Osteoblast (primary cell): Measurements from ENCODE around the gene KCNE1. TPM values are rescaled to one million over a fixed set of nuclear protein-coding genes. Genes with fewer than 3 reads are reported as not detected.
"Not testable (repeated sequence)": the region's sequence is repeated elsewhere in the genome, so short reads cannot be mapped to it uniquely, and the experiment has no call there.

Source experiments
- DNase-seq: peaks from one replicate; pipeline ENCODE4 v3.0.0; 2011; ENCODE audit warnings: low spot score, mixed read lengths; ENCODE audit not compliant: insufficient read length; ENCODE audit errors: missing footprints
- H2AFZ ChIP-seq: 2 replicates; pipeline ENCODE4 v1.6.0; 2011; ENCODE audit warnings: mild to moderate bottlenecking, low read length
- H3K27ac ChIP-seq: 2 replicates; pipeline ENCODE4 v1.5.1; 2011; ENCODE audit warnings: mild to moderate bottlenecking, low read depth, low read length, moderate library complexity
- H3K27me3 ChIP-seq: 2 replicates; pipeline ENCODE4 v1.6.0; 2012; ENCODE audit warnings: mild to moderate bottlenecking, control low read depth, inconsistent platforms, low read length, moderate library complexity; ENCODE audit not compliant: insufficient read depth
- H3K36me3 ChIP-seq: 2 replicates; pipeline ENCODE4 v1.5.1; 2011; ENCODE audit warnings: mild to moderate bottlenecking, low read length, control low read depth, moderate library complexity; ENCODE audit not compliant: insufficient read depth
- H3K4me1 ChIP-seq: 2 replicates; pipeline ENCODE4 v1.5.1; 2011; ENCODE audit warnings: mild to moderate bottlenecking, low read length, control low read depth, moderate library complexity; ENCODE audit not compliant: insufficient read depth
- H3K4me2 ChIP-seq: 2 replicates; pipeline ENCODE4 v1.6.0; 2011; ENCODE audit warnings: mild to moderate bottlenecking, low read length; ENCODE audit not compliant: insufficient read depth
- H3K4me3 ChIP-seq: fragments of 200-600 bp; sonication (generic); 3 replicates; pipeline ENCODE4 v1.5.1; 2012; ENCODE audit warnings: mild to moderate bottlenecking, low read length, inconsistent platforms; ENCODE audit not compliant: insufficient read depth
- H3K79me2 ChIP-seq: 2 replicates; pipeline ENCODE4 v1.6.0; 2012; ENCODE audit warnings: mild to moderate bottlenecking, low read length, control low read depth, inconsistent platforms; ENCODE audit not compliant: insufficient read depth
- H3K9me3 ChIP-seq: 2 replicates; pipeline ENCODE4 v1.5.1; 2011; ENCODE audit warnings: low read depth, low read length, control low read depth
- H4K20me1 ChIP-seq: 2 replicates; pipeline ENCODE4 v1.6.0; 2012; ENCODE audit warnings: mild to moderate bottlenecking, low read length, control low read depth; ENCODE audit not compliant: insufficient read depth
- total RNA-seq: library from RNA; depleted of rRNA; stranded (reverse); fragments of >200 nt; gene quantifications from 2 replicates; pipeline ENCODE4 v1.2.3, GENCODE V29; 2012
- TF ChIP-seq, protein P1 (sequence below): IDR thresholded peaks from 2 replicates; pipeline ENCODE4 v1.5.1; 2011; ENCODE audit warnings: mild to moderate bottlenecking, low read depth, low read length, moderate library complexity; ENCODE audit errors: extremely low read depth

KCNE1 gene
- total RNA-seq, 1 donor = 0.72 TPM

DNA sequence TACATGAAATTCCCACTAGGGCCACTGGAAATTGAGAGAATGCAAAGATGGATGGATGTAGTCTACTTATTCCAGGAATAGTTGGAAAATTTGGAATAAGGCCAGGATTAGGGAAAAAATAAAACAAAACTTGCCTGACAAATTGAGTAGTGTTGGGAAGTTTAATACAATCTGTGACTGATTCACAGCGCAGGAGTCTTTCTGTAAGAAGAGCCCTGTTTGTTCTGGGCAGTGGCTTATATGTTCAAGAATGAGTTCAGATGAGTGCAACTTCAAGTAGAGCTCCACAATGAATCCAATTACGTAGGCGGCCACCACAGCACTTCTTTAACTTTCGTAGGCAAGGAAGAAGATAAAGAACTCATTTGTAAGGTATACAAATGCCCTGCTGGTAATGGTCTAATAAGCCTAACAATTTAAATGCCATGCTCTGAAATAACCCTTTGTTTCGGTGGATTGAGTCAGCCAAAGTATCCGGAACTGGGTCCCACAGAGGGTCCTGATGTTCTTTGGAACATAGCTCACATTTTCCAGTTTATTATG, 47.1 kb upstream of the KCNE1 start:
- no peak for DNase-seq
- no peaks in the 10 kb centered on the region for H3K9me3 ChIP-seq
- H3K79me2 ChIP-seq = no peaks in the 10 kb centered on the region
- H3K4me1 ChIP-seq = peaks cover 3% of the 10 kb centered on the region
- H3K36me3 ChIP-seq = no peaks in the 10 kb centered on the region
- H2AFZ ChIP-seq = no peak overlapping the region
- H3K27me3 ChIP-seq = no peaks in the 10 kb centered on the region
- H3K27ac ChIP-seq = no peak overlapping the region
- H4K20me1 ChIP-seq = no peaks in the 10 kb centered on the region
- no peak overlapping the region for H3K4me2 ChIP-seq
- TF ChIP-seq, protein P1, sequence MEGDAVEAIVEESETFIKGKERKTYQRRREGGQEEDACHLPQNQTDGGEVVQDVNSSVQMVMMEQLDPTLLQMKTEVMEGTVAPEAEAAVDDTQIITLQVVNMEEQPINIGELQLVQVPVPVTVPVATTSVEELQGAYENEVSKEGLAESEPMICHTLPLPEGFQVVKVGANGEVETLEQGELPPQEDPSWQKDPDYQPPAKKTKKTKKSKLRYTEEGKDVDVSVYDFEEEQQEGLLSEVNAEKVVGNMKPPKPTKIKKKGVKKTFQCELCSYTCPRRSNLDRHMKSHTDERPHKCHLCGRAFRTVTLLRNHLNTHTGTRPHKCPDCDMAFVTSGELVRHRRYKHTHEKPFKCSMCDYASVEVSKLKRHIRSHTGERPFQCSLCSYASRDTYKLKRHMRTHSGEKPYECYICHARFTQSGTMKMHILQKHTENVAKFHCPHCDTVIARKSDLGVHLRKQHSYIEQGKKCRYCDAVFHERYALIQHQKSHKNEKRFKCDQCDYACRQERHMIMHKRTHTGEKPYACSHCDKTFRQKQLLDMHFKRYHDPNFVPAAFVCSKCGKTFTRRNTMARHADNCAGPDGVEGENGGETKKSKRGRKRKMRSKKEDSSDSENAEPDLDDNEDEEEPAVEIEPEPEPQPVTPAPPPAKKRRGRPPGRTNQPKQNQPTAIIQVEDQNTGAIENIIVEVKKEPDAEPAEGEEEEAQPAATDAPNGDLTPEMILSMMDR = no peak
- no peak overlapping the region for H3K4me3 ChIP-seq

DNA sequence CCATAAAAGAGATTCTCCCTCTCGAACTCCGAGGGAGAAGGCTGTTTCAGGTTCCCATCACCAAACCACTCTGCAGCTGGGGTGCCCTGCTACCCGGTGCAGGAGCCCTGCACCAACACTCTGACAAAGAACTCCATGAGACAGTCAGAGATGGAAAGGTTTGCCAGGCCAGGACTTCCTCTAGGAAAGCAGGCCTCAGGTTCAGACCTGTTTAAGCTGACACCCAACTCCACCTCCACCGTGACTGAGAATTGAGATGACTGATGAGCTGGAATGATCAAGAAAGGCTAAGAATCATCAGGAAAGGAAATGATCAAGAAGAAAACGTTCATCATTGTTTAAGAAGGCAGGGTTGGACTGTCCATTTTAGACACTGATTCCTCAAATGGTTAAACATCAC, 46.2 kb upstream of the KCNE1 start:
- H3K36me3 ChIP-seq = no peaks in the 10 kb centered on the region
- H2AFZ ChIP-seq = no peak overlapping the region
- no peak for DNase-seq
- no peaks in the 10 kb centered on the region for H3K27me3 ChIP-seq
- no peaks in the 10 kb centered on the region for H4K20me1 ChIP-seq
- H3K27ac ChIP-seq = no peak overlapping the region
- TF ChIP-seq, protein P1 = no peak
- no peaks in the 10 kb centered on the region for H3K9me3 ChIP-seq
- H3K79me2 ChIP-seq = no peaks in the 10 kb centered on the region
- H3K4me2 ChIP-seq = no peak overlapping the region
- H3K4me3 ChIP-seq = no peak overlapping the region
- peaks cover 10% of the 10 kb centered on the region for H3K4me1 ChIP-seq

DNA sequence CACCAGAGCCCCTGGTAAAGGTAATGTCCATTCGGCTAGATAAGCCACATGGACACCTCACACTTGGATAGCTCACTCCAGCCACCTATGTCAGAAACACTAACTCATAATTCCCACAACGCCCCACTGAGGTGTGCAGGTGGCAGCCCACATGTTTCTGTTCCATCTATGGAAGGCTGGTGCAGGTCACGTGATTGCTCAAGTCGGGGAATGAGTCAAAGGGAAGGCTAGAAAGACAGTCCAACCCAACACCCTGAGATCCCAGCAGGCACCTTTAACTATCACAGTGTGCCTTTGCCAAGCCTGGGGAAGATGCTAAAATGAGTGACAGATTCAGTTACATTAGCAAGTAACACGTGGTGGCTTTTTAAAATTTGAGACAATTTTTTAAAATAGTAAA, 45.3 kb upstream of the KCNE1 start:
- DNase-seq = no peak
- Histone ChIP-seq H3K27me3 (no peaks in the 10 kb centered on the region), H4K20me1 (no peaks in the 10 kb centered on the region), H3K79me2 (no peaks in the 10 kb centered on the region), H3K27ac (no peak overlapping the region), H3K4me1 (peaks cover 18% of the 10 kb centered on the region), H2AFZ (no peak overlapping the region), H3K36me3 (no peaks in the 10 kb centered on the region), H3K9me3 (no peaks in the 10 kb centered on the region), H3K4me2 (no peak overlapping the region), H3K4me3 (no peak overlapping the region)
- TF ChIP-seq, protein P1 = no peak

DNA sequence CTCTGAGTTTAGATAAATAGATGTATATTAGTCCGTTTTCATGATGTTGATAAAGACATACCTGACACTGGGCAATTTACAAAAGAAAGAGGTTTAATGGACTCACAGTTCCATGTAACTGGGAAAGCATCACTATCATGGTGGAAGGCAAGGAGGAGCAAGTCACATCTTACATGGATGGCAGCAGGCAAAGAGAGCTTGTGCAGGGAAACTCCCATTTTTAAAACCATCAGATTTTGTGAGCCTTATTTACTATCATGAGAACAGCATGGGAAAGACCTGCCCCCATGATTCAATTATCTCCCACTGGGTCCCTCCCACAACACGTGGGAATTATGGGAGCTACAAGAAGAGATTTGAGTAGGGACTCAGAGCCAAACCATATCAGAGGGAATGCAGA, 42.7 kb upstream of the KCNE1 start:
- not testable (repeated sequence) for H4K20me1 ChIP-seq, H2AFZ ChIP-seq, H3K27me3 ChIP-seq, H3K4me3 ChIP-seq, H3K4me2 ChIP-seq, H3K9me3 ChIP-seq, H3K79me2 ChIP-seq, H3K36me3 ChIP-seq, DNase-seq
- H3K27ac ChIP-seq = peak overlapping the region; percentile 96
- H3K4me1 ChIP-seq = peaks cover 34% of the 10 kb centered on the region
